ENCODE measurements around the gene ANAPC1.
"Not testable (repeated sequence)": the region's sequence is repeated elsewhere in the genome, so short reads cannot be mapped to it uniquely, and the experiment has no call there.

Gene ANAPC1

DNA sequence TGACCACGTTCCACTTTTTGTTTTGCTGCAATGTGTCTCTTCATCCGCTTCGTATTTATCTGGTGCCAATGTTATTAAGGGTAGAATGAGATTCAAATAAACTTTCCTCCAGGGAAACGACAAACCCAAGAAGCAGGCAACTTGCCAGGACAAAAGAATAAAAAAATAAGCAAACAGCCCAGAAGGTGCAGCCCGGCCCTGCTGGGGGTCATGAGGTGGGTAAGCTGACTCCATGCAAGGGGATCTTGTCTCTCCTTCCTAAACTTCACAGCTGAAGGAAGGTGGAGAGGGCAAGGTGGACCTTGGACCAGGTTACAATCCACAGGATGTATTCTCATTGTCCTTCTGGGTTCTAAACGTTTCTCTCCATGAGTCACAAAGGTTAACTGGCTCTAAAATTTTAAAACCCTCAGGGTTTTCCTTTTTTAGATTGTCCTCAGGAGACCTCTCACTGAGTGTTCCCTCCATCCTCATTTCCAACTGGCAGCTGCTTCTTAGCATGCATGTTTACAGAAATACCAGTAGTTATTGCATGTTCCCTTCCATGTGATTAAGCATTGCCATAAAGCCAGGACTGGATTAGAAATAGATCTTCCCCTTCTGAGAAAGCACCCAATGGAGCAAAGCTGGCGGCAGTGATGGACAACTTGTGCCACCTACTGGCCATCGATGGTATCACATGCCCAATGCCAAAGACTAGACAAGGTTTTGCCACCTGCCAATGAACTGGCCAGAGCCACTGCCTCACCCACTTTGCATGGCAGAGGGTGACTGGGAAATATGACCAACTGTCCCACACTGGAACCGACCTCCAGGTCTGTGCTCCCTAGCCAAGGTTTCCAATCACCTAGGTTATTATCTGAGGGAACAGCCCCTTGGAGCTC is 147.9 kb downstream of the ANAPC1 start:
- not testable (repeated sequence) for DNase-seq (ENCODE audit: low read depth in 1 of 2, low spot score in 1 of 2)

DNA sequence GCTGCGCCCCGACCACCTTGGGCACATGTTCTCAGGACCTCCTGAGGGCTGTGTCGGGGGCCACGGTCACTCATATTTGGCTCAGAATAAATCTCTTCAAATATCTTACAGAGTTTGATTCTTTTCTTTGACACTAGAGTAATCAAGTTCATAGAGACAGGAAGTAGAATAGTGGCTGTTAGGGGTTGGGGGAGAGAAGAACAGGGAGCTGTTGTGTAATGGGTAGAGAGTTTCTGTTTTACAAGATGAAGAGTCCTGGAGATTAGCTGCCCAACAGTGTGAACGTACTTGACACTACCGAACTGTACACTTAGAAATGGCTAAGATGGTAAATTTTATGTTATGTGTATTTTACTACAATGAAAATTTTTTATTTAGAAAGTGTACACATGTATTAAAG is 148.6 kb downstream of the ANAPC1 start:
- not testable (repeated sequence) for DNase-seq (ENCODE audit: low read depth in 1 of 2, low spot score in 1 of 2)

DNA sequence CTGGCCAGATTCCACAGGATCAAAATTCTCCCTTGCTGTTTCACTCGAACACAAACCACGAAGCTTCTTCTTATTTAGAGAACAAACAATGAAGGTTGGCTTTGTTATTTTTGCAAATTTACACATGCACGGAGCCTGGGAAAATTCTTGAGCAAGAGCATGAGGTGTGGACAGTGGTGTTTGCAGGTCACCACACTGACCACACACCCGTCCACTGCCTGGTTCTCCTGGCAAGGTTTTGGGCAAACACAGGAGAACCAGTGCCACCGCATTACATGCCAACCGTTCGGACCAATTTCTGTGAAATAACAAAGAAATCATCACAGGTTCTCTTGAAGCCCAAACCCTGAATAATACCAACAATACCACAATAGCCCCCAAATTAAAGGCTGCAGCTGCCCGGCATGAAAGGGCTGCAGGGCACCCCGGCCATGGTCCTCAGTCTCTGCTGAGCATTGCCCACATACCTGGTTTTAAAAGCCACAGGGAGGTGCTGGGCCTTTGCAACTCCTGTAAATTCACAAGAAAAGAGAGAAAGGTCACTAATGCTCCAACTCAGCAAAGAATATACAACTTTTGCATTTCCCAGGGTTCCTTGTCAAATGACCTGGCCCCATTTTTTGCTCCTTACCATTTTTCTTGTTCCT is 154.1 kb downstream of the ANAPC1 start:
- not testable (repeated sequence) for DNase-seq (ENCODE audit: low read depth in 1 of 2, low spot score in 1 of 2)

DNA sequence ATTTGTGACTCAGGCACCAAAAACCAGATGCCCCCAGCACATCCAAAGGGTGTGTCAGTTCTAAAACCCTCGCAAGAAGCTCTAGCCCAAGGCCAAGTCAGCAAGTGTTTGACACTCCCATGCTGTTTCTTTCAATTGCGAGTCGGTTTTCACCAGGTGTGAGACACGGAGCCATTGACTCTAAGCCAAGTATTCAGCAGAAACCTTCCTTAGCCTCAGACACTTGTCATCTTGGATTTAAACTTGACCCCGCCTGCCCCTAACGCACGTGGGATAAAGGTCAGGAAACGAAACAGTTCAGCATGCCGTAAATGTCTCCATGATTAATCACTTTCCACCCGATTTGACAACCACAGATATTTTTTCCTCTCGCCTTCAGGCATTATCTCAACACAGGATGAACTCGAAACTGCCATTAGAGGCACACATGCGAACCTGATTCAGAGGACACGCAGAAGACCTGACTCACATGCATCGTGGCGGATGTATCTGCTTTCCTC is 156.3 kb downstream of the ANAPC1 start:
- DNase-seq (ENCODE audit: low read depth in 1 of 2, low spot score in 1 of 2): not testable (repeated sequence)

DNA sequence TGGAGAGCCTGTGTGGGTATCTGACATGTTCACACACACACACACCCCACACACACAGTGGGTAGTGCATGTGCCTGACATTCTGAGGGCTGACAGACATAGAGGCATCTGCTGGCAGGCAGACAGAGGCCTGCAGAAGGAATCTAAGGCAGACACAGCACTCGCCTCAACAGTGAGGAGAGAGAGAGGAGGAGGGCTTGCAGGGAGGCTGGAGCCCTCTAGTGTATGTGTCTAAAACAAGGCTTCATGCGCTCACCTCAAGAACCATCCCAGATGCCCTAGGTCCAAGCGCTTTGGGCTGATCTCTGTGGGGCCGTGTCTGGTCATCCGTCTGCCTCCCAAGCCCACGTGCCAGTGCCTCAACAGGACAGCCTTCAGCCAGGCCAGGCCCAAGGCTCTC is 158.3 kb downstream of the ANAPC1 start:
- DNase-seq (ENCODE audit: low read depth in 1 of 2, low spot score in 1 of 2): not testable (repeated sequence)

DNA sequence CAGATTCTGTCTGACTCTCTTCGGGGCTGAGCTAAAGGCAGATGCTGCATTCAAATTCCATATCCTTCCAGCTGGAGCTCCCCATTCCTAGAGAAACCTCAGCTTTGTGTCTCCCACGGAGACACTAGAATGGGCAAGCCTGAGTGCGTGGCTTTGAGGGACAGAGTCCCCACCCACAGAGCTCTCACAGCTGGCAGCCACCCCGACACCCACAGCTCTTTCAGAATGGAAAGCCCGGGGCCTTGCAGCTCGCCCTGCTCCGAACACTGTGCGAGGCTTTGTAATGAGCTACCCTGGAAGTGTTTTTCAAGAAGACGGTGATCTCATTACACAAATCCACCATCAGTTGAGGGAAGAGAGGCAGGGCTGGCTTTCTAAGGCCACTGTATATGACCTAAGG is 164.4 kb downstream of the ANAPC1 start:
- DNase-seq (ENCODE audit: low read depth in 1 of 2, low spot score in 1 of 2): not testable (repeated sequence)

Data from activated T-helper 1 cell treated with anti-CD3 and anti-CD28 coated beads, Interleukin-2, amount 50 U/mL, for 16 hours (primary cell).